KG1 (cell line): ENCODE results near the gene KLF9.

Experiments used
- DNase-seq: peaks from one replicate; lab custom pipeline; 2025; lab: John Stamatoyannopoulos, UW

KLF9 gene

DNA sequence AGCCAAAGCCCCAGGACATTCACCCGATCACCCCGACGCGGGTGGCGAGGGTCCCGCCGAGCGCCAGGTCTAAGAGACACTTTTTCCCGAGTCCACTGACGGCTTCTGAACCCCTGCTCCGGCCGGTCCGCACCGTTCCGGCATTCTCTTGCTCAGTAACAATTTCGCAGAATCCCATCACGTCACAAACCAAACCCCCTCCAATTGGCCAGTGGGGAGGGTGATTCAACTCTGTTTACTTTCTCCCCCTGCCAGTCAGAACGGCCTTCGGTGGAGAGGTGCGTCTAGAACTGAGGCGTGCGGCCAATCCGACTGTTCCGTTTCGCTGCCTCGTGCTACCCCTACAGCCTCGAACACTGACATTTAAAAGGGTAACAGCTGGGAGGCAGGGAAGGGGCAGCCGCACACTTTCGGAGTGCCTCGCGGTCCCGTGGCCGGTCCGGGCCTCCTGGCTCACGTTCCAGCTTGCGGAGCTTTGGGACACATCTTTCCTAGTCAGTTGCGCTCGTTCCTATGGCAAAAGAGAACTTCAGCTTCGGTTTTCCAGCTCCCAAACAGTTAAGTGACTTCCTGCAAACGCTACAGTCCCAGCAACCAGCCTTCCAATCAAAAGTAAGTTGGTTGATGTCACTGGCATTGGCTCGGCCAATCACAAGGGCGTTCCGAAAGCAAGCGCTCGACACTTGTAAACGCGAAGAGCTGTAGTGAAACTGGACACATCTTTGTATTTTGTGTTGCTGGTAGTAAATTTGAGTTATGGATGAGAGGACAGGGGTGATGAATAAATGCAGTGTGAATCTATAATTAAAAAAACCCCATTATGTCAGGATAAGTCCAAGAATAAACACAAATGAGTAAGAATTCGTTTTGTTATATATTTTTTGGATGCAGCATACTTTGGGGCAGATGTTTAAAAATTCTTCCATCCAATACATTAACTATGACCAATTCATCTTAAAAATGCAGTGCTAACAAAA, at the start of gene KLF9:
TSS of gene KLF9 (minus strand) at position 859 of the 977 bp plus-strand sequence. CDS start 1,294 bp downstream, outside the sequence.
- peak; percentile 71 for DNase-seq

DNA sequence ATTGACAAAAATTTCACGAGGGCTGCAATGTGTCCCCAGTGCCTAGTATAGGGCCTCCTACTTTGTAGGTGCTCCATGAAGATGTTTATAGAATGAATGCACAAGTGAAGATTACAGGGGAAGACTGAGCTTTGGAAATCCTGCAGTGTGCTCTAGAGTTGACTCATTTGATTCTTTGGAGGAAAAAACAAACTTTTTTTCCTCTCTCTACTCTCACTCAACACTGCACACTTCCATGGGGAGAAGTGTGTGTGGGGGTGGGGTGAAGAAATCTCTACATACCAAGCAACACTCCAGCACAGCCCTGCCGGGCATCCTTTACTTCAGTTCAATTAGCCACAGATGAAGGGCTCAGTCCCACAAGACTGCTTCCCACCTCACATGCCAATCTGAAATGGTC, 49.4 kb upstream of the KLF9 start:
- DNase-seq, result no peak

DNA sequence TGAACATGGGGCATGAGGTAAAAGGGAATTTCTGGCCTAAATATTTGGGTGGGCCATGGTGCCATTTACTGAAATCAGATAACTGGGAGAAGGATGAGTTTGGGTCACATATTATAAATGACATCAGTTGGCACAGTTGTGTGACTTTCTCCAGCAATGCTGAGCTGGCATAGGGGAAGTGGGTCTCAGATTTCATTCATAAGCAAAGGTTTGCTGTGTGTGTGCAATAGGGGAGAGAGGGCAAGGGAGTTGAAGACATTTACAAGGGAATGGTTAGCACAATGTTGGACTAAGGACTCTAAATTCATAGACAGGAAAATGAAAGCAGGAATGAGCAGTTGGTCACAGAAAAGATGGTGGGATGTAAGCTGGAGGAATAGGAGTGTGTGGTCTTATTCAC, 47.8 kb upstream of the KLF9 start:
- DNase-seq, result no peak

DNA sequence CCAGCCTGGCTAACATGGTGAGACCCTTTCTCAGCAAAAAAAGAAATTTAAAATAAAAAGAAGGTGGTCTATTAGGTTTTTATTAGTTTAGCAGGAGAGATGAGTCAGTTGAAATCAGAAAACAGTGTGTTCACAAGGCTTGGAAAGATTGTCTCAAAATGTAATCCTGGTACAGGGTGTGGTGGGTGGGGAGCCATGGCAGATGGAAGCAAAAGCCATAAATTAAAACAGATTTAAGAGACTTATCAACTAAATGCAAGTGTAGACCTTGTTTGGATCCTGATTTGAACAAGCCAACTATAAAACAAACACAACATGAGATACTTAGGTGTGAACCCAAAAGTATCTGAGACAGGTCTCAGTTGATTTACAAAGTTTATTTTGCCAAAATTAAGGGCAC, 42.8 kb upstream of the KLF9 start:
- no peak for DNase-seq

DNA sequence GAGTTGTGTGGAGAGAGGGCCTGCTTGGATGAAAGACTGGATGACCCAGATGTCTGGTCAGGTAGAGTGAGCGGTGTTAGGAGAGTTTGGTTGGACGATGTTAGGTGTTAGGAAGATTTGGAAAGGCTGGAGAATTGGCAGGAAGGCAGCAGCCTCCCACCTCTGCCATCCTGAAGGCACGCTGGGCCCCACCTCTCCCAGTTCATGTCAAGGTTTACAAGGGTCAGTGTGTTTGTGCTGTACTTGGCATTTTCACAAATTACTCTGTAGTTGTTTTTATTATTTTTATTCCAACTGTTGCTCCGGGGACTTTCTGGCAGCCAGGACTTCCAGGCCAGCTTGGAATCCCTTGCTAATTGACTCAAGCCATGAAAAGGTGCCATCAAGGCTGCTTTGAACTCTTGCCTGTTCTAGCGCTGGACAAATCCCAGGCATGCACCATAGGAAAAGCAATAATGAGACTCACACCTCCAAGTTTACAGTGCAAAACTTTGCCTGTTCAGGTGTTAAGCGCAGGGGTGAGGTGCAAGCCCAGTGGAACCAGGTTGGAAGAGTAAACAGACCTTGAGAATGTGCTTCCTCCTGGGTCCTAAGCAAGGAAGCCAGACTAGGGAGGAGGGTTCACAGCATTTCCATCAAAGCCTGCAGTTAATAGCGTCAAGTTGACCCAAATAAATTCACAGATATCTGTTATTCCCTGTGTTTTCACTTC, 41.7 kb upstream of the KLF9 start:
- no peak for DNase-seq

DNA sequence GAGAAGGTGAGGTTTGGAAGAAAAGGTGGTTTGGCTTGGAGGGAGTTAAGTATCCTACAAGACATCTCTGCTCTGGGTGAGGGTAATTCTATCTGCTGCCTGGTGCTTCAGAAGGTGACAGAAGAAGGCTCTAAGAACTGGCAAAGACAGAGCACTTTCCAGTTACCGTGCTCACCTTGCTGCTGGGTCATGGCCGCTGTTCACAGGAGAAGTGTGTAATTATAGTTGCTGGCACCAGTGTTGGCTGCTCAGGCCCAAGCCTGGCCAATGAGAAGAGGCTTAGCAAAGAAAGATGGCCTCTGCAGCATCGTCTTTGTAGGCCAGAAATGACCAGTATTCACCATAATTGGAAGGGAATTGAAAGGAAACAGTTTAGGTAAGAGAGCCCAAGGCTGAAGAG, 37.9 kb upstream of the KLF9 start:
- DNase-seq, result no peak

DNA sequence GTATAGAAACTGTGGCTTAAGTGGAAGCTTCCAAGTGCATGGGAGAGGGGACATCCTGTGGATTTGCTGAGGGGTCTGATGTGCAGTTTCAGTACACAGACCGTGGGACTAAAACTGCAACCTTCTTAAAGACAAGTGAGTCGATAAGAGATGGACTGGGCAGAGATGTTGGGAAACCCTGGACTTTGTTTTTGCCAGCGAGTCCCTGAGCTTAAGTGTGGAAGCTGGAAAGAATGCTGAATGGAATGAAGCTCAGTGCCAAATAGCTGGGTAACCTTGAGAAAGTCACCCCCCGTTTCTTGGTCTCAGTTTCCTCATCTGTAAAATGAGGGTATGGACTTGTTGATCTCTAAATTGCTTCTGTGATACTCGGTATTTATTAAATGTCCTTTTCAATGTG, 37.3 kb upstream of the KLF9 start:
- no peak for DNase-seq

DNA sequence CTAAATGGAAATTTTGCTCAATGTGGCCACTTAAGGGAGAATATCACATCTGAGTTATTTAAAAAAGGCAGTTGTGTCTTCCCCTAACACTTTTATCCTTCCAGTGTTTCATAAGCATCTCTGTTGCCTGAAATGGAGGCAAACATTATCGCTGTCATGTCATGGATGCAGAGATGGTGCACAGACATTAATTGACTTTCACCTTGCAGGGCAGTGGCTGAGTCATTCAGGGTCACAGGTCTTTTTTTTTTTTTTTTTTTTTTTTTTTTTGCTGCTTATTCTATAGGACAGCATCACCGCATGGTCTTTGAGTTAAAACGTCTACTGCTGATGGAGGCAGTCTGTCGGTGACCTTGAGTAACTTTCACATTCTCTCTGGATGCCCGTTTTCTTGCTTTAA, 36.3 kb upstream of the KLF9 start:
- DNase-seq, result no peak

DNA sequence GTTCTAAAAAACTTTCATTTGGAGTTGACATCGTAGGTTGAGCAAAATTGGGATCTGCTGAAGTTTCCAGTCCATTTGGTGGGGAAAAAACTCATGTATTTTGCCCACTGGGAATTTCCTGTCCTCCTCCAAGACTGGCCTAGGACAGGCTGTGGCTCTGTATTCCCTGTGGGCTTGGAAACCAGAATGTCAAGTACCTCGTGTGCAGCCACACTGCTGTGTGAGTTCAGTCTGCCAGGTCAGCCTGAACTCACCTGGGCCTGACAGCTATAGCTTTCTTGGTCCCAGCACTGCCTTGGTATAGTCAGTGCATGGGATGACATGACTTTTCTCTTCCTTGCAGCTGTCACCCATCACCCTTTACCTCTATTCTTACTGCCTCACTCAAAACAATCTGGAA, 35.0 kb upstream of the KLF9 start:
- no peak for DNase-seq

DNA sequence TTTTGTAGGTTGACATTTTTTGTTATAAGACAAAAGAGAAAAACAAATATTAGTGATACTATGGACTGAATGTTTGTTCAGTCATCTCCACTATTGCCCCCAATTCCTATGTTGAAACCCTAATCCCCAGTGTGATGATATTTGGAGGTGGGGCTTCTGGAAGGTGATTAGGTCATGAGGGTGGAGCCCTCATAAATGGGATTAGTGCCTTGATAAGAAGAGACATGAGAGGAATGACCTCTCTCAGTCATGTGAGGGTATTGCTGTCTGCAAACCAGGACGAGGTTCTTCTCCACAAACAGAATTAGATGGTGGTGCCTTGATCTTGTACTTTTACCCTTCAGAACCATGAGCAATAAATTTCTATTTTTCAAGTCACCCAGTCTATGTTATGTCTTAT, 34.5 kb upstream of the KLF9 start:
- no peak for DNase-seq

DNA sequence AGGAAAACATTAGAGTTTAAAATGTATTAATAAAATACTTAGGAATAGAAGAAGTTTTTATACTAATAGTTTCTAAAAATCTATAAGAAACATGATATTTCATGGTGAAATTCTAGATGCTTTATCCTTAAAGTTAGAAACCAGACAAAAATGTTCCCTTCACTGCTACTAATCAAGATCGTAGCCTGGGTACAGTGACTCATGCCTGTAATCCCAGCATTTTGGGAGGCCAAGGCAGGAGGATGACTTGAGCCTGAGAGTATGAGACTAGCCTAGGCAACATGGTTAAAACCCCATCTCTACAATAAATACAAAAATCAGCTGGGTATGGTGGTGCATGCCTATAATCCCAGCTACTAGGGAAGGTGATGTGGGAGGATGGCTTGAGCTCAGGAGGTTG, 30.4 kb upstream of the KLF9 start:
- no peak for DNase-seq

DNA sequence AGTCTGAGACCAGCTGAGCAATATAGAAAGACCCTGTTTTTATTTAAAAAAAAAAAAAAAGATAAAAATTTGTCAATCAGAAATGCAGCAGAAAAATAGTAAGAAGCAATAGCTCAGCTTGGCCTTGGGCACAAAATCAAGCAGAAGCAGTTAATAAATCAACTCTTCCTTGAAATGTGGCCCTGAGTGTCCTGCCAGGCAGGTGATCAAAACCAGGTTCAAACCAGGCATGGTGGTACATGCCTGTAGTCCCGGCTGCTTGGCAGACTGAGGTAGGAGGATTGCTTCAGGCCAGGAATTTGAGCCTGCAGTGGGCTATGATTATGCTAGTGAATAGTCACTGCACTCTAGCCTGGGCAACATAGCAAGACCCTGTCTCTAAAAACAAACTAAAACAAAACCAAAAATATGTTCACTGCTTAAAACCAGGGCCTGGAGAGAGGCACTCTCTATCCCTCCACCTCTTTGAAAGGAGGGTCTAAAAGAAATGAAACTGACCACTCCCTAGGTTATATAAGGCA, 27.9 kb upstream of the KLF9 start:
- DNase-seq, result no peak

DNA sequence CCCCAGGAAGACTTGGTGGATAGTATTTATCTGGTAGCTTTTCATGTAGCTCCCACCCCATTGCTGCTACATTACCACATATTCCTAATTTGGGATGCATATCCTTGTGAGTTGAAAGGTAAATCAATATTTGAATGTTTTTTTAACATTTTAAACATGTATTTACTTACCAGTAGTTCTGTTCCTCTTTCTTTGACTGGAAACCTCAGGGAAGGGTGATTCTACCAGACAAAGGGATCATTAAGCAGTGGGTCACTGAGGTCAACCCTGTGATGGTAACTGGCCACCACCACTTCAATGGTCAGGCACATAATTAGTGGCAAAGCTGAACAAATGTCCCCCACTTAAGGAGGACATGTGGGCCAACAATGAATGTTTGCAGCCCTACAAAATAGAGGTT, 27.2 kb upstream of the KLF9 start:
- no peak for DNase-seq

DNA sequence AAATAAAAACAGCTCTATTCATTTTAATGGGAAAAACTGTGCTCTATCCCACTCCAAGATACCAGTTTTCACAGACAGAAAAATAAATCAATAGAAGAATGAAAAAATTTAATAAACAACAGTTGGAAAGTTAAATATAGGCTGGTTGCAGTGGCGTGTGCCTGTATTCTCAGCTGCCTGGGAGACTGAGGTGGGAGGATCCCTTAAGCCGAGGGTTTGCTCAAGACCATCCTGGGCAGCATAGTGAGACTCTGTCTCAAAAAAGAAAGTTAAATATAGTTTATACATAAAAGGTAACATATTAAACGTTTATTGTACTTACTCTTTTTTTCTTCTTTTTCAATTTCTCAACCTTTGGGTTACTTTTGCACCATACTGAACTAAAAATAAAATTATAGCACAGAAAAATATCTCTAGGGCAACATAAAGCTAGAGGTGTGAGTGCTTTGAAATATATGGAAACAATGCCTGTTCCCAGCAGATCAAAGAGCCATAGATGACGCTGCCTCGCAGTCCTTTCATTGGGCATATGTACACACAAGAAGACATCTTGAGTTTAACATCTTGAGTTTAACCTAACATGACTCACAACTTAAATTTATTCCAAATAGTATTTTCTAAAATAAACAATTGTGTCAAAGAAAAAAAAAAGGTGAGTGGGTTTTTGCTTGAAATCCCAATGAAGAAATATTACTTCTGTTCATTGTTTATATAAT, 25.7 kb upstream of the KLF9 start:
- DNase-seq, result no peak

DNA sequence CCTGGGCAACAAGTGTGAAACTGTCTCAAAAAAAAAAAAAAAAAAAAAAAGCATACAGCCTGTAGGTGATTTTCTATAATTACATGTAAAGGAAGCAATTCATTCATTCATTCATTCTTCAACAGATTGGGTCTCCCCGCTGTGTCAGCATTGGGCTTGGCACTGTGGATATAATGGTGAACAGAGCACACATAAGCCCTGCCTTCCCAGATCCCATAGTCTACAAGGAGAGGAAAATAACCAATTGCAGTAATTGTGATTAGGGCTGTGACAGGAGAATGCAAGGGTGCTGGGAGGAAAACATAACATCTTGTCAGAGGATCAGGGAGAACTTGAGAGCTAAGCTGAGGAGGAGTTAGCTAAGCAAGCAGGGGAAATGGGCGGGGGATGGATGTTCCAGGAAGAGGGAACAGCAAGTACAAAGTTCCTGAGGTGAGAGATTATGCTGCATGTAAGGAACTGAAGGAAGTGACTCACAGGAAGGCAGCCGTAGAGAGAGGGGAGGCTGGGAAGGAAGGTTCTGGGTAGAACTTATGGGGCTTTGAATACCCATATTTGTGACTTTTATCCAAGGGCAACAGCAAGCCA, 24.0 kb upstream of the KLF9 start:
- peak; percentile 33 for DNase-seq

DNA sequence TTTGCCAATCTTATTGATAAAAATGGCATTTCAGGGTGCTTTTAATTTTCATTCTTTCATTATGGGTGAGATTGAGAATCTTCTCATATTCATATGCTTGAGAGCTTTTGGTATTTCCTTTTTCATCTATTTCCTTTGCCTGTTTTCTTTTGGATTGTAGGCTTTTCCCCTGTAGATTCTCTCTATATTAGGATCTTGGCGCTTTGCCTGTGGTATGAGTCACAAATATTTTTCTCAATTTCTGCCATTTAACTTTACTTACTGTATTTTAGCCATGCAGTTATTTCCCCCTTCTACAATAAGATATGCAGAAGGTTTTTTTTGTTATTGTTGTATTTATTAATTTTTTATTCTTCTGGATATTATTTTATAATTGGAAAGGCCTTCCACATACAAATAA, 21.5 kb upstream of the KLF9 start:
- no peak for DNase-seq

DNA sequence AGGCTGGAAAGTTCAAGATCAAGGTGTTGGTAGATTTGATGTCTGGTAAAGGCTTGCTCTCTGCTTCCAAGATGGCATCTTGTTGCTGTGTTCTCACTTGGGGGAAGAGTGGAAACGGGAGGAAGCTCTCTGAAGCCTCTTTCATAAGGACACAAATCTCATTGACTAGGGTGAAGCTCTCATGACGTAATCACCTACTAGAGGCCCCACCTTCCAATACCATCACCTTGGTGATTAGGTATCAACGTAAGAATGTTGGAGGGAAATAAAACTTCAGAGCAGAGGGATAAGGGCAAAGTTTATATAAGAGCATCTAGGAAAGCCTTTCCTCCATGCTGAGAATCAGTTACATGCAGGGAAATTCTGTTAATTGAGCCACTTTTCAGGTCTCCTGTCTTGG, 15.4 kb upstream of the KLF9 start:
- DNase-seq, result no peak

DNA sequence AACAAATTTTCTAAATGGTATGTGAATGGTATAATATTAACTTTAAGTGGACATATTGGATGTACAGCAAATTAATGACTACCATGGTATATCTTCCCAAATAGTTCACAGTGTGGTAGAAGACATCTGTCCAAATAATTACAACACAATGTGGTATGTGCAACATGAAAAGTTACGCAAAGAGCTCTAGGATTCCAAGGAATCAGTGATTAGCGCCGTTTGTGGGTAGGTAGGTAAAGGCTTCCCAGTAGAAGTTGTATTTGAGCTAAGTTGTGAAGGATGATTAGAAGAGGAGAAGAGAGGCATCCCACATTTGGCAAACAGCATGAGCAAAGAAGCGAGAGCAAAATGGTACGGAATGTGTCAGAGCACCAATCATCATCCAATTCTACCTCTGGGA, 14.3 kb upstream of the KLF9 start:
- DNase-seq, result no peak

DNA sequence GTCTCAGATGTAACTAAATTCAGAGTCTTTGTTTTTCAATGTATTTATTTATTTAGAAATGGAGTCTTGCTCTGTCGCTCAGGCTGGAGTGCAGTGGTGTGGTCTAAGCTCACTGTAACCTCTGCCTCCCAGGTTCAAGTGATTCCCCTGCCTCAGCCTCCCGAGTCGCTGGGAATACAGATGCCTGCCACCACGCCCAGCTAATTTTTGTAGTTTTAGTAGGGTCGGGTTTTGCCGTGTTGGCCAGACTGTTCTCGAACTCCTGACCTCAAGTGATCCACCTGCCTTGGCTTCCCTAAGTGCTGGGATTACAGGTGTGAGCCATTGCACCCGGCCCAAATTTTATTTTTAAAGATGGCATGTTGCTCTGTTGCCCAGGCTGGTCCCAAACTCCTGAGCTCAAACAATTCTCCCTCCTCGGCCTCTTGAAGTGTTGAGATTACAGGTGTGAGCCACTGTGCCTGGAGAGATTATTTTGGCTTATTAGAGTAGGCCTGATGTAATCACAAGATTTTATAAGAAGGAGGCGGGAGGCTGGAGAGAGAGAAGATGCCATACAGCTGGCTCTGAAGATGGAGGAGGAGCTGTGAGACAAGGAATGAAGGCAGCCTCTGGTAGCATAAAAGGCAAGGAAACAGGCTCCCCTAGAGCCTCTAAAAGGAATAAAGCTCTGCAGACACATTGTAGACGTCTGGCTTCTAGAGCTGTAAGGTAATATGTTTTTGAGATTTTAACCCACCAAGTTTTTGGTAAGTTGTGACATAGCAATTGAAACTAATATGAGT, 12.9 kb upstream of the KLF9 start:
- no peak for DNase-seq

DNA sequence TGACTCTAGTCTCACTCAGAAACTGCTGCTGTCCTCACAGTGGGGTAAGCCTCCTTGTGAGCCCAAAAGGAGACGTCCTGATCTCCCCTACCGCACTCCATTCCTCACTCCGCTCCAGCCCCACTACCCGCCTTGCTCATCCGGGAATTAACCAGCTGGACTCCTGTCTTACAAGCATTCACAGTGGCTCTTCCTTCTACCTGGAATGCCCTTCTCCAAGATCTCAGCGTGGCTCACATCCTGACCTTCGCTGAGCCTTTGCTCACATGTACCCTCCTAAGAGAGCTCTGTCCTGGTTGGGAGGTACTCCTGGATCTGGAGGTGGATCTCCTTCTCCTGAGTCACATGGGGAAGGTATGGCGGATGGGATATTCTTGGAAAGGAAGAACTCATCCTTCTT, 10.7 kb upstream of the KLF9 start:
- no peak for DNase-seq

DNA sequence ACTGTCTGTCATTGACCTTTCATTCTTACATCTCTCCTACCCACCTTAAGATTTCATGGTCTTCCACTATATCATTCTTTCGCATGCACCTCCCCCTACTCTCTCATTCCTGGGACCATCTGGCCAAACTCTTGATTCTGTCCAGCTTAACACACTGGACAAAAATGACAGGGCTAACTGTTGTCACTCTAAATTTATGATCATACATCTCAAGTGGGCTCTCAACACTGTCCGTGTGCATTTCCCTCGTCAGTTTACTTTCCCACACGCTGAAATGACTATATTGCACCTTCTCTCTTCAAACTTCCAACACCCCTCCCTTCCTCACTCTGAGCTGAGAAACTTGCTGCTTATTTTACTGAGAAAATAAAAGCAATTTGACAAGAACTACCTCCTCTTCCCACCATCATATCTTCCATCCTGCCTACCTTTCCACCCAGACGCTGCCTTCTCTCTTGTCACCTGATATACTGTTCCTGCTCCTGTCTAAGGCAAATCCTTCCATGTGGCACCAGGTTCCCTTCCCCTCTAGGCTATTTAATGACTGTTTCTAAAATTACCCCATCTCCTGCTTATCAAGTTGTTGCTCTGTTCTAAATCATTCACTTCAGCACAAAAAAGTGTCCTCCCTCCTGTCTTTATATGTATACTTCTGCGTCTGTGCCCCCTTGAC, 8.1 kb upstream of the KLF9 start:
- no peak for DNase-seq
